NCI-H1417 treated with DMSO at 0.1 percent for 48 hours (cell line): ENCODE data around the gene RIOK2.
"Not testable (repeated sequence)": the region's sequence is repeated elsewhere in the genome, so short reads cannot be mapped to it uniquely, and the experiment has no call there.

Experiments used
- DNase-seq: peaks from one replicate; lab custom pipeline; 2025; lab: John Stamatoyannopoulos, UW

The RIOK2 gene

GRCh38 chr5:97167435-97167834, 15.6 kb downstream of the RIOK2 start:
- no peak for DNase-seq

GRCh38 chr5:97165726-97166125, 17.3 kb downstream of the RIOK2 start:
- DNase-seq: no peak

GRCh38 chr5:97164846-97165245, 18.2 kb downstream of the RIOK2 start:
- no peak for DNase-seq

GRCh38 chr5:97163790-97164285, 19.2 kb downstream of the RIOK2 start:
- DNase-seq: no peak

- no peak for DNase-seq
These were observed 19.7 kb downstream of the RIOK2 start for GRCh38 chr5:97163360-97163764.

GRCh38 chr5:97162045-97162444, 21.0 kb downstream of the RIOK2 start:
- DNase-seq: peak; percentile 19

GRCh38 chr5:97157689-97158088, 25.4 kb downstream of the RIOK2 start:
- DNase-seq: no peak

- DNase-seq: no peak
These were observed 31.7 kb downstream of the RIOK2 start for GRCh38 chr5:97151370-97151769.

GRCh38 chr5:97150401-97150800, 32.6 kb downstream of the RIOK2 start:
- no peak for DNase-seq

- no peak for DNase-seq
These were observed 33.3 kb downstream of the RIOK2 start for GRCh38 chr5:97149709-97150108.

- DNase-seq: no peak
These were observed 34.8 kb downstream of the RIOK2 start for GRCh38 chr5:97148288-97148687.

GRCh38 chr5:97143704-97144103, 39.3 kb downstream of the RIOK2 start:
- no peak for DNase-seq

GRCh38 chr5:97142521-97143254, 40.4 kb downstream of the RIOK2 start, which contains the start of gene LIX1:
LIX1 (minus strand) TSS chr5:97142611; CDS start chr5:97142576, 35 bp downstream.
- DNase-seq: no peak

- no peak for DNase-seq
These were observed 41.5 kb downstream of the RIOK2 start for GRCh38 chr5:97141539-97141938.

GRCh38 chr5:97141031-97141430, 42.0 kb downstream of the RIOK2 start:
- no peak for DNase-seq

- DNase-seq: not testable (repeated sequence)
These were observed 42.8 kb downstream of the RIOK2 start for GRCh38 chr5:97140250-97140649.

- no peak for DNase-seq
These were observed 46.6 kb downstream of the RIOK2 start for GRCh38 chr5:97136475-97136874.

- DNase-seq: no peak
These were observed 47.2 kb downstream of the RIOK2 start for GRCh38 chr5:97135868-97136267.

- DNase-seq: no peak
These were observed 48.4 kb downstream of the RIOK2 start for GRCh38 chr5:97134634-97135033.

- no peak for DNase-seq
These were observed 49.9 kb downstream of the RIOK2 start for GRCh38 chr5:97133101-97133500.

- DNase-seq: no peak
These were observed 51.1 kb downstream of the RIOK2 start for GRCh38 chr5:97131921-97132320.

GRCh38 chr5:97131139-97131710, 51.8 kb downstream of the RIOK2 start:
- DNase-seq: no peak

GRCh38 chr5:97127727-97128126, 55.3 kb downstream of the RIOK2 start:
- no peak for DNase-seq
